Activated CD8-positive, alpha-beta memory T cell treated with anti-CD3 and anti-CD28 coated beads for 36 hours (primary cell): ENCODE measurements around the gene MYH15. TPM values are rescaled to one million over a fixed set of nuclear protein-coding genes. Genes with fewer than 3 reads are reported as not detected.

ENCODE experiments used
- CTCF ChIA-PET: fragments of 350-600 bp; sonication (Branson Sonifier 250); formaldehyde crosslinking; loops from one replicate; lab custom pipeline; 2021; ENCODE audit warnings: antibody characterized with exemption; lab: Charles Lee
- POLR2A ChIA-PET: fragments of 350-600 bp; sonication (Branson Sonifier 250); formaldehyde crosslinking; loops from one replicate; lab custom pipeline; 2021; ENCODE audit warnings: antibody characterized with exemption; lab: Charles Lee
- total RNA-seq, 2 experiments: library from RNA; stranded (reverse); gene quantifications; one replicate each; pipeline ENCODE4 v1.2.3, GENCODE V29; 2021

MYH15 gene
- total RNA-seq, 2 experiments from 2014 or later = 0.11 to 0.17 TPM

GRCh38 chr3:108479224-108479623 lies 31.2 kb downstream of the MYH15 start:
- POLR2A ChIA-PET = no interaction called here
- CTCF ChIA-PET = interaction anchor here (4.1 kb wide), 1 partner anchor 11 kb away, joined by 16 read pairs; no protein-coding TSS in a partner anchor

DNA sequence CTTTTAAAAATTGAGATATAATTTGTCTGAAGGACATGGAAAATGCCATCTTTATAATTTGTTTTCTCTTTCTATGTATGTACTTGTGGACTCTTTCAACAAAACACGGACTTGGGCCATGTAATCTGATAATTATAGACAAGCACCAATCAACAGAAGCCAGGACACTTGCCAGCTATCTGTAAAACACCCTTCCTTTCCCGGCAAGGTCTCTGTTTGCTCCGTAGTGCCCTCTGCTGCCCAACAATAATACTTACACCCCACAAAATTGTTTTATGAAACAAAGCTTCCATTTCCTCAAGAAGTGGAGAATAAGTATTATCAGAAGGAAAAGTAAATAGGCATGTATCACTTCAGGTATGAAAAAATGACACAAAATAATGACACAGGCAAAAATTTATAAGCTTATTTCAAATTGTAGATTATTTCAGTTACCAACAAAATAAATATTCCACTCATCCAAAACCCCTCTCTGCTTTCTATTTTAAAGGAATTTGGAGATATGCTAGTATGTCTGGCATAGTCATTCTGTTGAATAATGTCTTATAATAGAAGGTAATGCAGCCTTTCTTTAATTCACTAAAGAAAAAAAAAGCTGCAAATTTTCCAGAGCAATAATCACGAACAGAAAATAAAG lies 32.8 kb downstream of the MYH15 start:
- CTCF ChIA-PET = interaction anchor here (0.5 to 4.1 kb wide), 9 partner anchors 9 to 1242 kb away, joined by 3 to 16 read pairs (median 3); no protein-coding TSS in a partner anchor

GRCh38 chr3:108475220-108475782 lies 35.1 kb downstream of the MYH15 start:
- CTCF ChIA-PET = interaction anchor here (1.4 kb wide), 1 partner anchor 322 kb away, joined by 5 read pairs; no protein-coding TSS in a partner anchor
- POLR2A ChIA-PET = no interaction called here

More for the DNA sequence above, 32.8 kb downstream of the MYH15 start:
- POLR2A ChIA-PET = interaction anchor here (0.6 kb wide), 1 partner anchor 682 kb away, joined by 6 read pairs; no protein-coding TSS in a partner anchor

DNA sequence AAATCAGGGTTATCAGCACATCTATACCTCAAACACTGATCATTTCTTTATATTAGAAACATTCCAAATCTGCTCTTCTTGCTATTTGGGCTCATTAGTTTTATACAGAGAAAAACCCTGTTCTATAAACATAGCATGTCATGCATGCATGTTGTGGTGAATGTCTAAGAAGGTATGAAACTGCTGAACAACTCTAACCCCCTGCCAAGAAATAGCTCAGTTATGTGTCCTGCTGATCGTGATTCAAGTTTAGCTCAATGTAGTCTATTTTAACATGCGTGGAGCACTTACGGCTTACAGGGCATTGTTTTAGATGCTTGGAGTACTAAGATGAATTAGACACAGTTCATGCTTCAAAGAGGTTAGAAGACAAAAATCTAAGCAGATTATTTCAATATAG lies 35.8 kb downstream of the MYH15 start:
- POLR2A ChIA-PET = no interaction called here
- CTCF ChIA-PET = interaction anchor here (1.4 kb wide), 1 partner anchor 321 kb away, joined by 5 read pairs; no protein-coding TSS in a partner anchor

- ChIA-PET CTCF (interaction anchor here (0.5 kb wide), 1 partner anchor 268 kb away, joined by 3 read pairs; no protein-coding TSS in a partner anchor), POLR2A (no interaction called here)
Observed at GRCh38 chr3:108473711-108474110, 36.7 kb downstream of the MYH15 start.

DNA sequence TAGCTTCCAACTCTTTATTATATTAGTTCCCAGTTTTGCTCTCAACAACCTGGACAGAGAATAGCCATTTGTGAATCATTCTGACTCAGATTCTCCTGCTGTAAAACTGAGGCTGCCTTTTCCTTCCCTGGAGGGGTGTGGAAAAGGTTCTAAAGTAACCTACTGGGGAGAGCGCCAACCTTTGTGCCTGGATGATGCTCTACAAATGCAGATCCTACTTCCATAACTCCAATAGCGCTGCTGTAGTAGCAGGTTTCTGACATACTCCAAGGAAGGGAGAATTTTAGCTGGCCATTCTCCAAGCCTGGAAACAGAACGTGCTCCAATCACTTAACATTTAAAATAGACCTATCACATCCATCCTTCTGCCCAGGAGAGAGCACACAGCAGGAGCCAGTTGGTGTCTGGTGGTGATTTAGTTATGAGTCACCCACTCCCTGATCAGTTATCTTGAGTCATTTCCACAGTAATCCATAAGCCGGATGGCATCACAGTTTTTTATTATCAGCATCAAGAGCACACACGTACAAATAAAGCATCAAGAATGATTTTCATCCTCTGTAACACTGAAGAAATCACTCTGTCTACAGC lies 38.3 kb downstream of the MYH15 start:
- CTCF ChIA-PET = no interaction called here
- POLR2A ChIA-PET = no interaction called here

- ChIA-PET POLR2A (interaction anchor here (0.6 kb wide), 1 partner anchor 1794 kb away, joined by 3 read pairs; no protein-coding TSS in a partner anchor), CTCF (no interaction called here)
Observed at GRCh38 chr3:108471426-108471825, 39.0 kb downstream of the MYH15 start.

- CTCF ChIA-PET = no interaction called here
- POLR2A ChIA-PET = no interaction called here
Observed at GRCh38 chr3:108469126-108469525, 41.3 kb downstream of the MYH15 start.

- POLR2A ChIA-PET = no interaction called here
Observed at GRCh38 chr3:108468577-108468976, 41.8 kb downstream of the MYH15 start.

GRCh38 chr3:108462899-108463298 lies 47.5 kb downstream of the MYH15 start:
- POLR2A ChIA-PET = no interaction called here
- CTCF ChIA-PET = no interaction called here

More at GRCh38 chr3:108468577-108468976, 41.8 kb downstream of the MYH15 start:
- CTCF ChIA-PET = no interaction called here

GRCh38 chr3:108461661-108462111 lies 48.7 kb downstream of the MYH15 start:
- ChIA-PET CTCF (no interaction called here), POLR2A (no interaction called here)

GRCh38 chr3:108459225-108459624 lies 51.2 kb downstream of the MYH15 start:
- CTCF ChIA-PET = no interaction called here

DNA sequence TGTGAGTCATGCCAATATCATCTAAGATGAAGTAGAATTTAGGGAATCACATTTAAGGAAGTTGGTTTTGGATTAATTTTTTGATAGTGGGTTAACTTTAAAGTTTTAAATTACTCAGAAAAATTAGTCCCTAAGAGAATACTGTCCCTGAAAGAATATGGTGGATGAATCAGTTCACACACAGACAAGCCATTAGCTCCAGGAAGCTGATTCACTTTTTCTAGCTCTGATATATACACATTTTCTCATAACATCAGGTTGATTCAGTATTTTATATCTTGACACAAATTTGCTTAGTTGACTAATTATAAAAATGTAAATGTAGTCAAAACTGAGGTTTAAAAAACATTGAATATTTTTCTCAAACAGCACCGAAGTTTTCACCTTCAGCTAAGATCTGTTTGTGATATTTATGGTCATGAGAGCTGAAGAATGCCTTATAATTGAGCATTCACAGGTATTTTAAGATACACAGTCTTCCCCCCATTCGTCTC lies 55.1 kb downstream of the MYH15 start:
- ChIA-PET POLR2A (no interaction called here), CTCF (no interaction called here)

More at GRCh38 chr3:108459225-108459624, 51.2 kb downstream of the MYH15 start:
- POLR2A ChIA-PET = no interaction called here

DNA sequence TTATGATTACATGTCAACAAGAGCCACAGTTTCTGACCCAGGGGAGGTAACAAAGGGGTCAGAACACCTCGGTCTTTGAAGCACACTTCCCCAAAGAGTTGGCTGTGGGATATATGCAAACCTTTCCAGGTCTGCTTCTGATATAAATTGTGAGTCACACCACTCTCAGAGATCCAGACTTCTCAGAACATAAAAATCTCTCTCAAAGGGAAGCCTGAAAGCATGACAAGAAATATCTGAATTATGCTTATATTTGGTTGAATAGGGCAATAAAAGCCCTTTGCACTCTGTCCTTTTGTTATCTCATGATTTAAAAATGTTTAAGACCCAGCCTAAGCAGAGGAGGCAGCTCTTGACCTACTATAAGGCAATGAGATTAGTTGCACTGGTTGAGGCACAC lies 56.8 kb downstream of the MYH15 start:
- ChIA-PET POLR2A (no interaction called here), CTCF (no interaction called here)

- CTCF ChIA-PET = no interaction called here
- POLR2A ChIA-PET = no interaction called here
Observed at GRCh38 chr3:108450444-108450843, 60.0 kb downstream of the MYH15 start.

GRCh38 chr3:108448593-108448992 lies 61.8 kb downstream of the MYH15 start:
- CTCF ChIA-PET = no interaction called here
- POLR2A ChIA-PET = no interaction called here

DNA sequence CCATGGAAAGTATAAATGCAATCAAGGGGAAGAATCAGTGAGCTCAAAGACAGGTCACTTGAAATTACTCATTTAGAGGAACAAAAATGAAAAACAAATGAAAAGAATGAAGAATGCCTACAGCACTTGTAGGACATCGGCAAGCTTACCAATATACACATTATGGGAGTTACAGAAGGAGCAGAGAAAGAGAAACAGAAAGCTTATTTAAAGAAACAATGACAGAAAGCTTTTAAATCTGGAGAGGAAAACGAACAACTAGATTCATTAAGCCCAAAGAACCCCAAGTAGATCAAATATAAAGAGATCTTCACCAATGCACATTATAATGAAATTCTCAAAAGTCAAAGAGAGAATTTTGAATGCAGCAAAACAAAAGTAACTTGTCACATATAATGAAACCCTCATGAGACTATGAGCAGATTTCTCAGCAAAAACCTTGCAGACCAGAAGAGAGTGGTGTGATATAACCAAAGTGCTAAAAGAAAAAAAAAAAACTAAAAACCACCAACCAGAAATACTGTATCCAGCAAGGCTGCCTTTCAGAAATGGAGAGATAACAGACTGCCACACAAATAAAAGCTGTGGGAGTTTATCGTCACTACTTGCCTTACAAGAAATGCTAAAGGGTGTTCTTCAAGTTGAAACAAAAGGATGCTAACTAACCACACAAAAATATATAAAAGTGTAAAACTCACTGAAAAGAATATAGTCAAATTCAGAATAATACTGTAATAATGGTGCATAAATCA lies 63.1 kb downstream of the MYH15 start:
- ChIA-PET POLR2A (no interaction called here), CTCF (no interaction called here)

- POLR2A ChIA-PET = no interaction called here
- CTCF ChIA-PET = interaction anchor here (0.9 to 1.2 kb wide), 2 partner anchors 16 to 18 kb away, joined by 3 read pairs; no protein-coding TSS in a partner anchor
Observed at GRCh38 chr3:108442281-108442680, 68.1 kb downstream of the MYH15 start.

- POLR2A ChIA-PET = no interaction called here
- CTCF ChIA-PET = no interaction called here
Observed at GRCh38 chr3:108441518-108441917, 68.9 kb downstream of the MYH15 start.
